T-cell (primary cell): ENCODE results near the gene GATA2. TPM values are rescaled to one million over a fixed set of nuclear protein-coding genes. Genes with fewer than 3 reads are reported as not detected.

Source experiments
- ATAC-seq, 4 experiments: fragments of 200-7000 bp in 3 of 4; fragments of 150-1000 bp in 1 of 4; cut with Tn5 transposase; replicated peaks in 1 of 4; 1 replicate in 3 of 4; 2 replicates in 1 of 4; pipeline ENCODE4 v1.10.0; 2021; ENCODE audit warnings: moderate library complexity in 3 of 4, mild to moderate bottlenecking in 2 of 4, moderate number of reproducible peaks in 1 of 4
- CTCF ChIA-PET, 2 donors: fragments of 300-600 bp; sonication (Branson Sonifier 250); formaldehyde crosslinking; loops; one replicate each; lab custom pipeline; 2022; ENCODE audit warnings: antibody characterized with exemption in 2 of 2; lab: Charles Lee
- POLR2A ChIA-PET, 2 donors: fragments of 300-600 bp; sonication (Branson Sonifier 250); formaldehyde crosslinking; loops; one replicate each; lab custom pipeline; 2022; ENCODE audit warnings: antibody characterized with exemption in 2 of 2; lab: Charles Lee
- DNase-seq, 35 experiments: peaks; one replicate each; pipeline versions ENCODE4 v3.0.0 to v3.0.0-alpha.2; 2013 to 2023
- H3K27ac ChIP-seq: one replicate; pipeline ENCODE4 v1.5.1; 2013; ENCODE audit warnings: low read length
- H3K27me3 ChIP-seq, 2 experiments: replicated peaks in 1 of 2; 1 replicate in 1 of 2; 2 replicates in 1 of 2; pipeline versions ENCODE4 v1.6.1 to v1.7.0; 2013; ENCODE audit warnings: low read length in 1 of 2, mixed read lengths in 1 of 2; ENCODE audit not compliant: control insufficient read depth in 2 of 2, insufficient read depth in 2 of 2; ENCODE audit errors: extremely low read depth in 1 of 2
- H3K36me3 ChIP-seq, 2 donors: 1 replicate in 1 of 2; 2 replicates in 1 of 2; pipeline versions ENCODE4 v1.6.1 to v1.7.0; 2013; ENCODE audit warnings: low read length in 1 of 2; ENCODE audit not compliant: control insufficient read depth in 2 of 2, insufficient read depth in 1 of 2; ENCODE audit errors: extremely low read depth in 1 of 2
- H3K4me1 ChIP-seq, 2 experiments: 1 replicate in 1 of 2; 2 replicates in 1 of 2; pipeline versions ENCODE4 v1.6.1 to v1.7.0; 2013; ENCODE audit warnings: low read length in 2 of 2, mixed read lengths in 1 of 2; ENCODE audit not compliant: insufficient read depth in 2 of 2, control insufficient read depth in 1 of 2; ENCODE audit errors: extremely low read depth in 1 of 2
- H3K4me3 ChIP-seq, 2 donors: 1 replicate in 1 of 2; 2 replicates in 1 of 2; pipeline versions ENCODE4 v1.5.1 to v1.7.0; 2013; ENCODE audit warnings: mild to moderate bottlenecking in 2 of 2, low read length in 1 of 2, moderate library complexity in 1 of 2; ENCODE audit not compliant: control insufficient read depth in 1 of 2; ENCODE audit errors: extremely low read depth in 1 of 2
- H3K9me3 ChIP-seq: 2 replicates; pipeline ENCODE4 v1.7.0; 2013
- H3K27ac Mint-ChIP-seq, 2 donors: one replicate each; pipeline ENCODE4 v1.8.0; 2020 to 2021; ENCODE audit warnings: mild to moderate bottlenecking in 2 of 2, mixed read lengths in 2 of 2
- H3K27me3 Mint-ChIP-seq, 2 donors: one replicate each; pipeline ENCODE4 v1.8.0; 2021 to 2022; ENCODE audit warnings: mixed read lengths in 2 of 2
- H3K36me3 Mint-ChIP-seq: one replicate; pipeline ENCODE4 v1.8.0; 2021; ENCODE audit warnings: mixed read lengths
- H3K4me1 Mint-ChIP-seq, 3 donors: one replicate each; pipeline ENCODE4 v1.8.0; 2020 to 2022; ENCODE audit warnings: mixed read lengths in 3 of 3, mild to moderate bottlenecking in 1 of 3
- H3K4me3 Mint-ChIP-seq, 3 donors: one replicate each; pipeline ENCODE4 v1.8.0; 2020 to 2022; ENCODE audit warnings: mild to moderate bottlenecking in 3 of 3, mixed read lengths in 3 of 3, moderate library complexity in 3 of 3
- H3K9me3 Mint-ChIP-seq, 3 donors: one replicate each; pipeline ENCODE4 v1.8.0; 2020 to 2022; ENCODE audit warnings: mixed read lengths in 3 of 3
- WGBS: methylation state at CpG from one replicate; pipeline ENCODE4 v1.1.5; 2013; ENCODE audit warnings: missing lambda C conversion rate; ENCODE audit not compliant: insufficient coverage; 5-methylcytosine and 5-hydroxymethylcytosine counted together
- total RNA-seq, 35 experiments: library from RNA in 6 of 35; stranded (reverse) in 6 of 35; fragments of 120-200 nt in 1 of 35; gene quantifications; one replicate each; pipeline versions ENCODE4 v1.2.1 to v1.2.4 and lab custom pipeline; 2013 to 2026

GATA2 gene
- total RNA-seq, 5 donors from 2014 or later (not counting 1 experiment from before 2014, with no cell fraction given), result 0.98 to 4.6 (median 3.5) TPM

DNA sequence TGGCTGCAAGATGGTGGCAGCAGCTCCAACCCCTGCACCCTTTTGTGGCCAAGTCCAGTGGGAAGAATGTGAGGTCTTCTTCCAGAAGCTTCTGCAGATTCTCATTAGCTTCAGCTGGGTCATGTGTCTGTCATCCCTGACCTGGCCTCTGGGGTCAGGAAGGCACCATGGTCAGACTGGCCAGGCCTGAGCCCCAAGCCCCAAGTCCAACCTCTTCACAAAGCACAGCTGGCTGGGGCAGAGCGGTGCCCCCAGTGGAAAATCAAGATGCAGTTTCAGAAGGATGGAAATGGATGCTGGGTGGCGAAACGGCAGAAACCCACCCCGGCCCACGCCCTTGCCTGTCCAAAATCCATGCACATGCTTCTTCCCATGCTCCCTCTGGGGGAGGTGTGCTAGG, 15.9 kb upstream of the GATA2 start:
- H3K4me1 ChIP-seq, result no peaks in the 10 kb centered on the region
- Mint-ChIP-seq H3K27me3 (peaks cover 46% of the 10 kb centered on the region in 2 donors), H3K36me3 (peaks cover 1% of the 10 kb centered on the region), H3K9me3 (peaks cover 1 to 6% (median 6%) of the 10 kb centered on the region in 3 donors), H3K4me1 (no peaks in the 10 kb centered on the region), H3K4me3 (no peak overlapping the region), H3K27ac (no peak overlapping the region)
- ATAC-seq, result no peak
- no peak overlapping the region for H3K4me3 ChIP-seq
- no peak for DNase-seq
- no peak overlapping the region for H3K27ac ChIP-seq
- POLR2A ChIA-PET, result no interaction called here
- no peaks in the 10 kb centered on the region for H3K36me3 ChIP-seq
- WGBS, result no CpG with 5 or more reads among the region's 5 CpGs
- CTCF ChIA-PET, result no interaction called here
- H3K9me3 ChIP-seq, result no peaks in the 10 kb centered on the region
- H3K27me3 ChIP-seq, result peaks cover 0 to 39% of the 10 kb centered on the region in 2 experiments

DNA sequence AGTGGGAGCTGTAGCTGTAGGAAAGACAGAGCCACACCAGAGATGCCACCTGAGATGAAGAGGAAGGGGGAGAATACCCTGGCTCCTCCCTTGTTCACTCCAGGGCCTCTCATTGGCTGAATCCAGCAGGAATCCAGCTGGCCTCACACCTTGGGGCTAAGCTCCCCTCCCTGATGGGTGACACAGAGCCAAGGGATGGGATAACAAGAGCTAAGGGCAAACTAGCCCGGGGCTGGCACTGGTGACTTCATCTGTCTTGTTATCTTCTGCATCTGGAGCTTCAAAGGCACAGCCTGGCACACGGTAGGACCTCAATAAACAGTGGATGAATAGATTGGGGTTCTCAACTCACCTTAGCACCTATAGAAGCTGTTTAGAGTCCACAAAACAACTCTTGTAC, 13.8 kb upstream of the GATA2 start:
- Histone ChIP-seq H3K9me3 (no peaks in the 10 kb centered on the region), H3K4me3 (no peak overlapping the region), H3K36me3 (no peaks in the 10 kb centered on the region), H3K27me3 (peaks cover 0 to 46% of the 10 kb centered on the region in 2 experiments), H3K27ac (no peak overlapping the region), H3K4me1 (no peaks in the 10 kb centered on the region)
- Mint-ChIP-seq H3K4me1 (no peaks in the 10 kb centered on the region), H3K36me3 (no peaks in the 10 kb centered on the region), H3K4me3 (no peak overlapping the region), H3K9me3 (peaks cover 0 to 6% (median 0%) of the 10 kb centered on the region in 3 donors), H3K27me3 (peaks cover 43 to 48% of the 10 kb centered on the region in 2 donors), H3K27ac (no peak overlapping the region)
- CTCF ChIA-PET, result interaction anchor here in 1 of 2 donors (1.0 kb wide), 1 partner anchor 411 kb away, joined by 3 read pairs; no protein-coding TSS in a partner anchor
- no peak for ATAC-seq
- no peak for DNase-seq
- POLR2A ChIA-PET, result no interaction called here
- 40% methylated on average over 1 of the region's 2 CpGs for WGBS

DNA sequence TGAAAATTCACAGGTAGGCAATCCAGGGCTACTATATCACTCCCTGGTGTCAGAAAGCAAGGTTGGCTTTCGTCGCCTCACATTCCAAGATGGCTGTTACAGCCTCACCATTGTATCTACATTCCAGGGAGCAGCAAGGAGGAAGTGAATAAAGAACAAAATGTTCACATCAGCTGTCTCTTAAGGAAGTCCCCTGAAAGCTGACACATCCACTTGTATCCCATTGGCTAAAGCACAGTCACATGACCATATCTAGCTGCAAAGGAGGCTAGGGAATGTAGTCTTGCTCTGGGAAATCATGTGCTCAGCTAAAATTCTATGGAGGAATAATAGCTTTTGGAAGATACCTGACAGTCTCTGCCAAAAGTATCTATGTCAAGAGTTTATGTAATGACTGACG, 12.8 kb upstream of the GATA2 start:
- no peaks in the 10 kb centered on the region for H3K36me3 Mint-ChIP-seq
- no peaks in the 10 kb centered on the region for H3K4me1 Mint-ChIP-seq
- no peaks in the 10 kb centered on the region for H3K4me1 ChIP-seq
- H3K36me3 ChIP-seq, result no peaks in the 10 kb centered on the region
- H3K4me3 Mint-ChIP-seq, result no peak overlapping the region
- ChIA-PET POLR2A (no interaction called here), CTCF (interaction anchor here (0.6 to 1.0 kb wide), 2 partner anchors 24 to 410 kb away, joined by 3 read pairs; no protein-coding TSS in a partner anchor)
- no peaks in the 10 kb centered on the region for H3K9me3 ChIP-seq
- WGBS, result 100% methylated on average over 1 of the region's 3 CpGs
- peaks cover 0 to 6% (median 0%) of the 10 kb centered on the region in 3 donors for H3K9me3 Mint-ChIP-seq
- no peak for ATAC-seq
- H3K27me3 Mint-ChIP-seq, result peaks cover 49 to 53% of the 10 kb centered on the region in 2 donors
- no peak overlapping the region for H3K27ac ChIP-seq
- H3K27ac Mint-ChIP-seq, result no peak overlapping the region
- no peak for DNase-seq
- no peak overlapping the region for H3K4me3 ChIP-seq
- H3K27me3 ChIP-seq, result peaks cover 0 to 48% of the 10 kb centered on the region in 2 experiments

DNA sequence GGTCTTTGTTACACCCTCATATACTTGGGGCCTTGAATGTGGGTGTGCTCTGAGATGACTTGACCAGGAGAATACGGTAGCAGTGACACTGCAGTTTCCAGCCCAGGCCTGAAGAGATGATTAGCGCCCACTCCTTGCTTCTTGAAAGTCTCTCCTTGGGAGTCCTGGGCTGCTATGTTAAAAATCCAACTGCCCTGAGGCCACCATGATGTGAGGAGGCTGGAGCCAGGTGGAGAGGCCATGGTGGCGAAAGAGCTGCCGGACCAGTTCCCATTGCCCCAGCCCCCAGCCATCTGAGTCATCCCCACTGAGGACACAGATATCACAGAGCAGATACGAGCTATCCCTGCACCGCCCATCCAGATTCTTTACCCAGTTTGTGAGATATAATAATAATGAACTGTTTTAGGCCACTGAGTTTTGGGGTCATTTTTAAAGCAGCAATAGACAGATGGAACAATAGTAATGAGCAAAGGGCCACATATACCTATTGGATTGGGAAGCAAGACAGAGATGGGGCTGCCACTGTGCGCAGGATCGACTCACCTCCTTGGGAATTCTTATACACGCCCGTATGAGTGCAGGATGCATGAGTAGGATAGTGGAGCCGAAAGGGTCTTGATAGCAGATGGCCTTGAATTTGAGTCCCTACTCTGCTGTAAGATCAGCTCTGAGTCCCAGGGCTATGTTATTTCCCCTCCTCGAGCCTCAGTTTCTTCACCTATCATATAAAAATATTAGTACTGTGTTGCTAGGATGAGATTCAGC, 12.1 kb upstream of the GATA2 start:
- Mint-ChIP-seq H3K36me3 (no peaks in the 10 kb centered on the region), H3K9me3 (peaks cover 0 to 6% (median 0%) of the 10 kb centered on the region in 3 donors), H3K27me3 (peaks cover 49 to 51% of the 10 kb centered on the region in 2 donors), H3K4me3 (no peak overlapping the region), H3K4me1 (no peaks in the 10 kb centered on the region), H3K27ac (no peak overlapping the region)
- no peak overlapping the region for H3K4me3 ChIP-seq
- ChIA-PET CTCF (interaction anchor here in 1 of 2 donors (0.6 kb wide), 1 partner anchor 25 kb away, joined by 3 read pairs; no protein-coding TSS in a partner anchor), POLR2A (no interaction called here)
- WGBS, result 100% methylated on average over 2 of the region's 12 CpGs
- DNase-seq, result no peak
- no peaks in the 10 kb centered on the region for H3K4me1 ChIP-seq
- ATAC-seq, result no peak
- no peaks in the 10 kb centered on the region for H3K36me3 ChIP-seq
- no peaks in the 10 kb centered on the region for H3K9me3 ChIP-seq
- H3K27ac ChIP-seq, result no peak overlapping the region
- H3K27me3 ChIP-seq, result peaks cover 0 to 50% of the 10 kb centered on the region in 2 experiments

DNA sequence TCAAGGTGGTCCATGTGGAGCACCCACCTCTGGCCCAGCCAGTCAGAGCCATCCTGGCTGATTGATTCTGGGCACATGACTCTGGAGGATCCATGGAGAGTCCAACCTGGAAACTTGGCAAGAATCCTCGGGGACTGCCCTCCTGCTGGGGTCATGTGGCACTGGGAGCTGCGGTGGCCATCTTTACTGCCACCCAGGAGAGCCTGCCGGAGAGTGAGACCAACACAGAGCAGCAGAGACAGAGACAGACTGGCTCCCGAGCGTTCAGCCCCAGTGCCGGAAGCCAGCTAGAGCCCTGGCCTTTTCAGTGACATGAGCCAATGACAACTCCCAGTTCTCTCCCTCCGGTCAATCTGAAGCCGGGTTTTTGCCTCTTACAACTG, 11.5 kb upstream of the GATA2 start:
- peaks cover 48 to 50% of the 10 kb centered on the region in 2 donors for H3K27me3 Mint-ChIP-seq
- ChIA-PET POLR2A (interaction anchor here in 1 of 2 donors (0.5 kb wide), 1 partner anchor 148 kb away, joined by 3 read pairs; no protein-coding TSS in a partner anchor), CTCF (no interaction called here)
- no peaks in the 10 kb centered on the region for H3K9me3 ChIP-seq
- H3K4me3 Mint-ChIP-seq, result no peak overlapping the region
- H3K9me3 Mint-ChIP-seq, result peaks cover 0 to 3% (median 0%) of the 10 kb centered on the region in 3 donors
- ATAC-seq, result no peak
- H3K27ac ChIP-seq, result no peak overlapping the region
- H3K36me3 Mint-ChIP-seq, result no peaks in the 10 kb centered on the region
- H3K4me1 ChIP-seq, result no peaks in the 10 kb centered on the region
- no peaks in the 10 kb centered on the region for H3K4me1 Mint-ChIP-seq
- no peak for DNase-seq
- 88% methylated on average over 6 of the region's 8 CpGs for WGBS
- peaks cover 0 to 53% of the 10 kb centered on the region in 2 experiments for H3K27me3 ChIP-seq
- no peak overlapping the region for H3K27ac Mint-ChIP-seq
- H3K36me3 ChIP-seq, result no peaks in the 10 kb centered on the region
- H3K4me3 ChIP-seq, result no peak overlapping the region

DNA sequence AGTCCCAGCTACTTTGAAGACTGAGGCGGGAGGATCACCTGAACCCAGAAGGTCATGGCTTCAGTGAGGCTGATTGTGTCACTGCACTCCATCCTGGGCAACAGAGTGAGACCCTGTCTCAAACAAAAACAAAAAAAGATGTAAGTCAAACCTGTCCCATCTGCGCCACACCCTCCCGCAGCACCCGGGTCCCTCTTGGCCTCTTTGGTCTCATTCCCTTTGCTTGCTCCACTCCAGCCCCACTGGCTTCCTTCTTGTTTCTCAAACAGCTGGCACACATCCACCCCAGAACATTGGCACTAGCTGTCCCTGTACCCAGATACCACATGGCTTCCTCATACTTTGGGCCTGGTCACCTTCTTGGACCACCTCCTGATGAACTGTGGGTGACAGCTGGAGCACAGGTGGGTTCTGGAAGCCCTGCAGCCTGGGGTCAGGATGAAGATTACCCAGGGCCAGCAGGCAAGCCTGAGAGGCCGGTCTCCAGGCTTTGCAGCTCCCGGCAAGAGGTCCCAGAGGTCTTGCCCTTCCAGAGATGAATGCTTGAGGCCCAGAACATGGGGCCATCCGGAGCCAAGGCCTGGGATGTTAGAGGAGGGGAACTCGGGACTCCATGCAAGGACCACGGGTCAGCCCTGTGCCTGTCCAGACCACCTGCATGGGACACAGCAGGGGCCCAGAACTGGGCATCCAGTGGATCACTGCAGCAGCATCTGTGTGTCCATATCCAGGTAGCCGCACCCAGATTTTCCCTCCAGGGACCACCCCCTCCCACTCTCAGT, 10.9 kb upstream of the GATA2 start:
- H3K4me1 ChIP-seq, result no peaks in the 10 kb centered on the region
- H3K4me1 Mint-ChIP-seq, result no peaks in the 10 kb centered on the region
- no peak overlapping the region for H3K27ac Mint-ChIP-seq
- ATAC-seq (no peak), DNase-seq (no peak)
- ChIA-PET POLR2A (interaction anchor here in 1 of 2 donors (0.5 kb wide), 1 partner anchor 147 kb away, joined by 3 read pairs; no protein-coding TSS in a partner anchor), CTCF (no interaction called here)
- WGBS, result 87% methylated on average over 10 of the region's 10 CpGs
- no peak overlapping the region for H3K27ac ChIP-seq
- H3K9me3 Mint-ChIP-seq, result no peaks in the 10 kb centered on the region
- H3K4me3 ChIP-seq, result no peak overlapping the region
- no peaks in the 10 kb centered on the region for H3K36me3 ChIP-seq
- no peaks in the 10 kb centered on the region for H3K36me3 Mint-ChIP-seq
- peaks cover 0 to 53% of the 10 kb centered on the region in 2 experiments for H3K27me3 ChIP-seq
- no peak overlapping the region for H3K4me3 Mint-ChIP-seq
- H3K9me3 ChIP-seq, result no peaks in the 10 kb centered on the region
- peaks cover 43 to 50% of the 10 kb centered on the region in 2 donors for H3K27me3 Mint-ChIP-seq
